GM21447 (cell line): Measurements from ENCODE around the gene POLR1E.

Experiments used
- ATAC-seq: cut with Tn5 transposase; IDR thresholded peaks from one replicate; pipeline ENCODE4 v1.9.1; 2021; ENCODE audit not compliant: unreplicated experiment

The POLR1E gene

DNA sequence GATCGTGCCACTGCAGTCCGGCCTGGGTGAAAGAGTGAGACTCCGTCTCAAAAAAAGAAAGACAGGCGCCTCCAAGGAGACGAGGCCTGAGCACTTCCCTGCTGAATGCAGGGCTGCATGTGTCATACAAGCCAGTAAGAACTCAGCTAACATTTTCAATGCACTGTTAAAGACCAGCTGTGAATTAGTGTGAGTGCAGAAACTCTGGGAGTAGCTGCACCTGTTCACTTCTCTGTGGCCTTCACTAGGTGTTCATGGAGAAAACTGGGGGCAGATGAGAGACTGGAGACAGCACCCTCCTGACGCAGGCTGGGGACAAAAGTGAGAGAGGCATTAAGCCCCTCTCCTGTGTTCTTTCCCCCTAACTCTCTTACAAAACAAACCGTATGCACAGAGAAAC lies 48.7 kb downstream of the POLR1E start:
- no peak for ATAC-seq

DNA sequence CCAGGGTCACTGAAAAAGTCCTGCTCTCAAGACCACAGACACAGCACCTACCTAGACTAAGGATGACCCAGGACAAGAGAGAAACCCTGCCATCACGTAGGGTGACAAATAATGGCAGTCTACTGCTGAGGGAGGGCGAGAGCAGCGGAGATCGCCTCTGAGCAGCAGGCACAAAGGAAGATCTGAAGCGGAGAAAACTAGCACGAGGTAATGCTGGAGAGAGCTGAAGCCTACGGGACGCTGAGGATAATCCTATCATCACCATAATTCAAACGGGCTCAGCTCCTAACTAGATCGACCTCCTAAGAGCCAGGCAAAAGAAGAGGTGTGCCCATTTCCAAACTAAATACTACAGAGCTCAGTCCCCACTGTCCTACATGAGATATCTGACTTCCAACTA lies 49.2 kb downstream of the POLR1E start:
- no peak for ATAC-seq

- no peak for ATAC-seq
Observed at GRCh38 chr9:37538099-37538498, 52.4 kb downstream of the POLR1E start.

- ATAC-seq = no peak
Observed at GRCh38 chr9:37539634-37540033, 53.9 kb downstream of the POLR1E start.

DNA sequence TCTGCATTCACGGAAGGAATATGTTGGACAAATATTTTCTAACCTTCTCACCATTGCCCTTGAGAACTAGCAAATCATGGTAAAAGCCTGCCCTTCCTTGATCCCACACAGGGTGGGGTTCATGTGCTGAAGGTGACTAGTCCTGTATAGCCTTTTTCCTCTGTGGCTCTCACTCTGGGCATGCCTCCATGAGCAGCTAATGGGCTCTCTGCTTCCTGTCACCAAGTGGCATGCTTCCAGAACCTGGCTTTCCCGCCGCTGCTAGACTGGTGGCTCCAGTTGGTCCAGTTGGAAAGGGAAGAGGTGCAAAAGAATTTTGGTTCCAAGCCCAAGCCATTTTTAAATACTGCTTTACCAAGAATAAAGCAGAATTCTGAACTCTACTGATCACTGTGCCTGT lies 54.9 kb downstream of the POLR1E start:
- ATAC-seq = no peak

DNA sequence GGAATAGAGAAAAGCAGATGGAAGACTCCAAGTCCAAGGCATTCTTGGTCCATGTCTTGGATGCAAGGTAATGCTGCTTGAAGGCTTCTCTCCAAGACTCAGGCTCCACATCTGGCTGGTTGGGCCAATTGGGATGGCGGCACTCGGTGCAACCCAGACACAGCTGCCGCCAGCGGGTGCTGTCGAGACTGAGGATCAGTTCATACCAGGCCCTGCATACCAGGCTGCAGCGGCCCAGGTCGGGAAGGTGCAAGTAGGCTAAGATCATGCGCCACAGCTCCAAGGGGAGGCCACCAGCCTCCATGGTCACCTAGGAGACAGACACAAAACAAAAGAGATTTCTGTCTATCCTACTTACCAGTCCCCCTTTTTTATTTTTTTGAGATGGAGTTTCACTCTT lies 55.7 kb downstream of the POLR1E start:
- ATAC-seq = no peak

DNA sequence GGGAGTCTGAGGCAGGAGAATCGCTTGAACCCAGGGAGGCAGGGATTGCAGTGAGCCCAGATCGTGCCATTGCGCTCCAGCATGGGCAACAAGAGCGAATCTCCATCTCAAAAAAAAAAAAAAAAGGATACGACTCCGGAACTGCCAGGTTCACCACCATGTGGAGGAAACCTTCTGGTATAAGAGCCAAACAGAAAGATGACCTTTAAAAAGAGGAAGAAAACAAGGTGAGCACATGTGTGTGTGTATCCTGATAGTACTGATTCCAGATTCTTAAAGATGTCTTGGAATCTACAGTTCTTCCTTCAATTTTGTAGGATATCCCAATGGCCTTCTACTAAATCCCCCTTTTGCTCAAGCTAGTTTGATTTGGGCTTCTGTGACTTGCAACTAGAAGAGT lies 56.7 kb downstream of the POLR1E start:
- no peak for ATAC-seq

DNA sequence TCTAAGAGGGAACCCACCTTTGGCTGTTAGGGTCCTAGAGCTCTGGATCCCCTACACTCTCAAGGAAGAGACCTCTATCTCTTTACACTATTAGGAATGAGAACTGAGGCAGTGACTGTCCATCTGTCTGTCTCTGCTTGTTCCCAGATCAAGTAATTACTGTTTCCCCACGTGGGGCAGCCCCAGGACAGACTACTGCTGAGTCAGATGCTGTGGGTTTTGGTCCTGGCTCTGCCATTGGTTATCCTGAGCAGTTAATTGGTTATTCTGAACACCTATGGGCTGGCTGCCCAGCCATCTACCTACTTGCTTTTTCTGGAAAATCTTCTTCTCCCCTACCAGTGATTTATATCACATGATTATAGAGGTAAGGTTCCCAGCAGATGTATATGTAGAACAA lies 57.1 kb downstream of the POLR1E start:
- no peak for ATAC-seq

DNA sequence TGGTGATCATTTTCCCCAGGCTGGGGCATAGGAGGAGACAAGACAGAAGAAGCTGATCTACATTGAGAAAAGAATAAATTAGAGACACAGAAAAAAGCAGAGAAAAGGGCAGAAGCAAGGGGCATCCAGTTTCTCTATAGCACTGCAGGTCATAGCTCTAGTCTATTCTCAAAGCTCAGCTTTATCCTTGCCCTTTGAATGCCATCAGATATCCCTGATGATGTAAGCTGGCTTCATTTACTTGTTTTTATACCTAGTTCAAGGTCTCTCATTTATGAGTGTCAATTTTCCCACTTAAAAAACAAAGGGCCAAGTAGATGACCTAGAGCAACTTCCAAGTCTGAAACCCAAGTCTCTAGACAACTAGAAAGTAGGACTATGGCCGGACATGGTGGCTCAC lies 57.7 kb downstream of the POLR1E start:
- no peak for ATAC-seq

DNA sequence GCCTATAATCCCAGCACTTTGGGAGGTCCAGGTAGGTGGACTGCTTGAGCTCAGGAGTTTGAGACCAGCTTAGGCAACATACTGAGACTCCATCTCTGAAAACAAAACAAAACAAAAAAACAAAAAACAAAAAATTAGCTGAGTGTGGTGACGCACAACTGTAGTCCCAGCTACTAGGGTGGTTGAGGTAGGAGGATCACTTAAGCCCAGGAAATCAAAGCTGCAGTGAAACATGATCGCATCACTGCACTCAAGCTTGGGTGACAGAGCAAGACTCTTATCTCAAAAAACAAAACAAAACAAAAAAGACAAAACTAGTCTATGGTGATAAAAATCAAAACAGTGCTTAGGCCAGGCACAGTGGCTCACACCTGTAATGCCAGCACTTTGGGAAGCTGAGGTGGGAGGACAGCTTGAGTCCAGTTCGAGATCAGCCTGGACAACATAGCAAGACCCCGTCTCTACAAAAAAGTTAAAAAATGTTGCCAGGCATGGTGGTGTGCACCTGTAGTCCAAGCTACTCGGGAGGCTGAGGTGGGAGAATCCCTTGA lies 61.7 kb downstream of the POLR1E start:
- ATAC-seq = no peak

- ATAC-seq = no peak
Observed at GRCh38 chr9:37549527-37549926, 63.8 kb downstream of the POLR1E start.

DNA sequence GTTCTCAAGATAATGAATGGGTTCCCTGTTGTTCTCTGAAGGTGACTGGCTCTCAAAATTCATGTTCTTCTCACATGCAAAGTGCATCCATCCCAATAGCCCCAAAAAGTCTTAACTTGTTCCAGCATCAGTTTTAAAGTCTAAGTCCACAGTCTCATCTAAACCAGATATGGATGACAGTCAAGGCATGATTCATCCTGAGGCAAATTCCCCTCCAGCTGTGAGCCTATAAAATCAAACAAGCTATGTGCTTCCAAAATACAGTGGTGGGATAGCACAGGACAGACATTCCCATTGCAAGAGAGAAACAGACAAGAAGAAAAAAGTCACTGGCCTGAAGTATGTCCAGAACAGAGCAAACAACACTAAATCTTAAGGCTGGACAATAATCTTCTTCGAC lies 65.0 kb downstream of the POLR1E start:
- ATAC-seq = no peak

DNA sequence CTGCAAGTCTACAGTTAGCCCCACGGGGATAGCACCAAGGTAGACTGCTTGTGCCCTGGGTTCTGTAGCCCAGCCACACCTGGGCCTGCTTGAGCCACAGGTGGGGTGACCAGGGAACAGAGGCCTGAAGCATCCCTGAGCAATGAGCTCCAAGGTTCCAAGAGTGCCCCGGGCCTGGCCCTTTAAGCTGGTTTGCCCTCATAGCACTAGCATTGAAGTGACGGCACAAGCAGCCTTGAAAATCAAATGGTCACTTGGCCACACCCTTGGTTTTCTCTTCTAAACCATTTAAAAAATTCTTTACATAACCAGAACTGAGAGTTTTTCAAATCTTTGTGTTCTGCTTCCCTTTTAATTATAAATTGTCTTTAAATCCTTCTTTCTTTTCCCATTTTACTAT lies 65.7 kb downstream of the POLR1E start:
- ATAC-seq = no peak

GRCh38 chr9:37551888-37552287 lies 66.1 kb downstream of the POLR1E start:
- no peak for ATAC-seq
